Left forelimb (tissue), 1 donor: ENCODE results near the gene PMM2.

Source experiments
- DNase-seq: peaks from one replicate; pipeline ENCODE4 v3.0.0-alpha.2; 2018; ENCODE audit warnings: low spot score

The PMM2 gene

GRCh38 chr16:8887952-8888560, 90.4 kb downstream of the PMM2 start:
- no peak for DNase-seq

GRCh38 chr16:8888951-8889892, 91.6 kb downstream of the PMM2 start:
- no peak for DNase-seq

- no peak for DNase-seq
Observed at GRCh38 chr16:8889893-8890548, 92.4 kb downstream of the PMM2 start.

GRCh38 chr16:8890549-8890921, 92.9 kb downstream of the PMM2 start:
- peak; percentile 17 for DNase-seq

GRCh38 chr16:8892101-8892575, 94.5 kb downstream of the PMM2 start:
- no peak for DNase-seq

- no peak for DNase-seq
Observed at GRCh38 chr16:8893426-8893825, 95.8 kb downstream of the PMM2 start.

GRCh38 chr16:8893976-8894690, 96.5 kb downstream of the PMM2 start:
- DNase-seq = no peak

- DNase-seq = peak; percentile 11
Observed at GRCh38 chr16:8894736-8895334, 97.2 kb downstream of the PMM2 start.

GRCh38 chr16:8898660-8899318, 101.2 kb downstream of the PMM2 start:
- DNase-seq = no peak
